ENCODE data around the gene ADAP1.
"Not testable (repeated sequence)": the region's sequence is repeated elsewhere in the genome, so short reads cannot be mapped to it uniquely, and the experiment has no call there.

The ADAP1 gene

GRCh38 chr7:882336-883035, 72.0 kb downstream of the ADAP1 start:
- no peak for DNase-seq (ENCODE audit: low read depth in 2 of 2)

GRCh38 chr7:881441-882234, 72.8 kb downstream of the ADAP1 start:
- DNase-seq (ENCODE audit: low read depth in 2 of 2), result no peak

GRCh38 chr7:880450-880849, 74.0 kb downstream of the ADAP1 start:
- DNase-seq (ENCODE audit: low read depth in 2 of 2), result no peak

- no peak for DNase-seq (ENCODE audit: low read depth in 2 of 2)
Observed at GRCh38 chr7:879706-880105, 74.8 kb downstream of the ADAP1 start.

- no peak for DNase-seq (ENCODE audit: low read depth in 2 of 2)
Observed at GRCh38 chr7:879093-879492, 75.4 kb downstream of the ADAP1 start.

GRCh38 chr7:877312-878232, 76.9 kb downstream of the ADAP1 start:
- DNase-seq (ENCODE audit: low read depth in 2 of 2), result no peak

GRCh38 chr7:876972-877311, 77.5 kb downstream of the ADAP1 start:
- no peak for DNase-seq (ENCODE audit: low read depth in 2 of 2)

- peak; percentile 90 to 95 for DNase-seq (ENCODE audit: low read depth in 2 of 2)
Observed at GRCh38 chr7:876077-876971, 78.2 kb downstream of the ADAP1 start, which contains the start of gene GET4. GET4 (plus strand) TSS chr7:876554; CDS start chr7:876646, 92 bp downstream.

- DNase-seq (ENCODE audit: low read depth in 2 of 2), result no peak
Observed at GRCh38 chr7:875476-876076, 78.9 kb downstream of the ADAP1 start.

- no peak for DNase-seq (ENCODE audit: low read depth in 2 of 2)
Observed at GRCh38 chr7:875051-875450, 79.4 kb downstream of the ADAP1 start.

GRCh38 chr7:874031-874749, 80.3 kb downstream of the ADAP1 start:
- DNase-seq (ENCODE audit: low read depth in 2 of 2), result no peak

- DNase-seq (ENCODE audit: low read depth in 2 of 2), result peak; percentile 55 to 56
Observed at GRCh38 chr7:873367-874002, 81.0 kb downstream of the ADAP1 start.

- DNase-seq (ENCODE audit: low read depth in 2 of 2), result not testable (repeated sequence)
Observed at GRCh38 chr7:872685-873084, 81.8 kb downstream of the ADAP1 start.

GRCh38 chr7:871900-872537, 82.5 kb downstream of the ADAP1 start:
- no peak for DNase-seq (ENCODE audit: low read depth in 2 of 2)

GRCh38 chr7:869348-869747, 85.1 kb downstream of the ADAP1 start:
- DNase-seq (ENCODE audit: low read depth in 2 of 2), result no peak

GRCh38 chr7:868189-868486, 86.3 kb downstream of the ADAP1 start:
- no peak for DNase-seq (ENCODE audit: low read depth in 2 of 2)

- no peak for DNase-seq (ENCODE audit: low read depth in 2 of 2)
Observed at GRCh38 chr7:867406-868188, 86.9 kb downstream of the ADAP1 start.

GRCh38 chr7:867001-867405, 87.5 kb downstream of the ADAP1 start:
- no peak for DNase-seq (ENCODE audit: low read depth in 2 of 2)

- no peak for DNase-seq (ENCODE audit: low read depth in 2 of 2)
Observed at GRCh38 chr7:865921-866320, 88.6 kb downstream of the ADAP1 start.

All from stimulated activated CD8-positive, alpha-beta memory T cell treated with anti-CD3 and anti-CD28 coated beads, Interleukin-15, amount 100 ng/mL, for 48 hours (primary cell).